Esophagus muscularis mucosa (tissue), 4 donors: ENCODE measurements around the gene APCS. TPM values are rescaled to one million over a fixed set of nuclear protein-coding genes. Genes with fewer than 3 reads are reported as not detected.

Experiments
- DNase-seq: peaks from one replicate; pipeline ENCODE4 v3.0.0-alpha.2; 2017; ENCODE audit errors: extremely low spot score
- H3K27ac ChIP-seq, 4 donors: fragments of 200-600 bp; sonication (generic); replicated peaks in 1 of 4; 1 replicate in 3 of 4; 2 replicates in 1 of 4; pipeline ENCODE4 v1.5.1; 2016 to 2019; ENCODE audit warnings: mild to moderate bottlenecking in 1 of 4
- H3K27me3 ChIP-seq, 4 donors: fragments of 200-600 bp; sonication (generic); one replicate each; pipeline versions ENCODE4 v1.5.1 to v1.6.0; 2016 to 2019
- H3K36me3 ChIP-seq, 4 donors: fragments of 200-600 bp; sonication (generic); one replicate each; pipeline ENCODE4 v1.5.1; 2016 to 2019
- H3K4me1 ChIP-seq, 4 donors: fragments of 200-600 bp; sonication (generic); one replicate each; pipeline ENCODE4 v1.5.1; 2016 to 2019
- H3K4me3 ChIP-seq, 4 donors: fragments of 200-600 bp; sonication (generic); 1 replicate in 2 of 4; 2 replicates in 2 of 4; pipeline ENCODE4 v1.5.1; 2016 to 2019; ENCODE audit warnings: mild to moderate bottlenecking in 4 of 4, moderate library complexity in 1 of 4
- H3K9me3 ChIP-seq, 4 donors: fragments of 200-600 bp; sonication (generic); 1 replicate in 3 of 4; 2 replicates in 1 of 4; pipeline ENCODE4 v1.5.1; 2016 to 2019
- CTCF ChIP-seq, 3 experiments: fragments of 200-600 bp in 2 of 3; fragments of 450-650 bp in 1 of 3; sonication (generic) in 2 of 3; IDR thresholded peaks; one replicate each; pipeline ENCODE4 v1.5.1; 2017 to 2019; ENCODE audit warnings: antibody characterized with exemption in 3 of 3, mild to moderate bottlenecking in 2 of 3, moderate library complexity in 1 of 3
- EP300 ChIP-seq: sonication (generic); formaldehyde crosslinking; IDR thresholded peaks from one replicate; pipeline ENCODE4 v1.6.1; 2017; ENCODE audit warnings: antibody characterized with exemption
- POLR2A ChIP-seq: fragments of 450-650 bp; IDR thresholded peaks from one replicate; pipeline ENCODE4 v1.6.1; 2017; ENCODE audit warnings: antibody characterized with exemption, moderate library complexity, mild to moderate bottlenecking, low read depth
- POLR2AphosphoS5 ChIP-seq, 2 donors: sonication (generic); formaldehyde crosslinking; IDR thresholded peaks; one replicate each; pipeline ENCODE4 v1.6.1; 2017; ENCODE audit warnings: antibody characterized with exemption in 2 of 2
- WGBS: methylation state at CpG from one replicate; pipeline ENCODE4 v1.1.5; 2018; 5-methylcytosine and 5-hydroxymethylcytosine counted together
- intact Hi-C: fragments of 100-400 bp; cut with DNase I; formaldehyde crosslinking; loops from one replicate; pipeline ENCODE4 v1.15.1; 2023
- total RNA-seq, 4 donors: library from RNA; depleted of rRNA; stranded (reverse); fragments of >200 nt; gene quantifications; one replicate each; pipeline versions ENCODE4 v1.1.0 to v1.2.1, GENCODE V29; 2016

The APCS gene
- total RNA-seq, 4 donors from 2014 or later = not detected

- no peak for DNase-seq
- TF ChIP-seq POLR2AphosphoS5 (IDR thresholded peaks at IDR 0.05) (no peak), POLR2A (no peak), EP300 (no peak), CTCF (IDR thresholded peaks at IDR 0.05) (no peak)
- WGBS = 62% methylated on average over 2 of the region's 2 CpGs
- intact Hi-C loops = no loop called here
- Histone ChIP-seq H3K9me3 (peaks cover 0 to 6% (median 0%) of the 10 kb centered on the region in 4 donors), H3K36me3 (no peaks in the 10 kb centered on the region), H3K4me3 (no peak overlapping the region), H3K27me3 (no peaks in the 10 kb centered on the region), H3K4me1 (no peaks in the 10 kb centered on the region), H3K27ac (no peak overlapping the region)
Measured at GRCh38 chr1:159560599-159560998, 27.0 kb upstream of the APCS start.

GRCh38 chr1:159561497-159561896 is 26.1 kb upstream of the APCS start:
- no peak for DNase-seq
- no peaks in the 10 kb centered on the region for H3K27me3 ChIP-seq
- H3K4me1 ChIP-seq = no peaks in the 10 kb centered on the region
- H3K9me3 ChIP-seq = peaks cover 0 to 8% (median 0%) of the 10 kb centered on the region in 4 donors
- H3K36me3 ChIP-seq = no peaks in the 10 kb centered on the region
- H3K27ac ChIP-seq = no peak overlapping the region
- no peak for TF ChIP-seq EP300
- no peak for TF ChIP-seq POLR2AphosphoS5 (IDR thresholded peaks at IDR 0.05)
- TF ChIP-seq CTCF (IDR thresholded peaks at IDR 0.05) = no peak
- TF ChIP-seq POLR2A = no peak
- H3K4me3 ChIP-seq = no peak overlapping the region
- intact Hi-C loops = no loop called here

GRCh38 chr1:159562680-159563079 is 24.9 kb upstream of the APCS start:
- no peak overlapping the region for H3K27ac ChIP-seq
- no peaks in the 10 kb centered on the region for H3K36me3 ChIP-seq
- H3K4me1 ChIP-seq = no peaks in the 10 kb centered on the region
- DNase-seq = no peak
- intact Hi-C loops = no loop called here
- no peak overlapping the region for H3K4me3 ChIP-seq
- WGBS = 63% methylated on average over 1 of the region's 1 CpG
- no peak for TF ChIP-seq EP300
- TF ChIP-seq POLR2AphosphoS5 (IDR thresholded peaks at IDR 0.05) = no peak
- no peak for TF ChIP-seq POLR2A
- TF ChIP-seq CTCF (IDR thresholded peaks at IDR 0.05) = no peak
- H3K27me3 ChIP-seq = no peaks in the 10 kb centered on the region
- H3K9me3 ChIP-seq = peaks cover 0 to 8% (median 0%) of the 10 kb centered on the region in 4 donors

- no peak for TF ChIP-seq CTCF (IDR thresholded peaks at IDR 0.05)
- TF ChIP-seq POLR2A = no peak
- no peak for TF ChIP-seq EP300
- no peak for TF ChIP-seq POLR2AphosphoS5 (IDR thresholded peaks at IDR 0.05)
- Histone ChIP-seq H3K4me1 (no peaks in the 10 kb centered on the region), H3K9me3 (no peaks in the 10 kb centered on the region), H3K4me3 (no peak overlapping the region), H3K36me3 (no peaks in the 10 kb centered on the region), H3K27me3 (no peaks in the 10 kb centered on the region), H3K27ac (no peak overlapping the region)
- 88% methylated on average over 3 of the region's 3 CpGs for WGBS
- intact Hi-C loops = no loop called here
- DNase-seq = no peak
Measured at GRCh38 chr1:159577446-159577845, 10.2 kb upstream of the APCS start.

- Histone ChIP-seq H3K27ac (no peak overlapping the region), H3K36me3 (no peaks in the 10 kb centered on the region), H3K9me3 (no peaks in the 10 kb centered on the region), H3K4me3 (no peak overlapping the region), H3K4me1 (no peaks in the 10 kb centered on the region), H3K27me3 (no peaks in the 10 kb centered on the region)
- intact Hi-C loops = no loop called here
- WGBS = 57% methylated on average over 3 of the region's 3 CpGs
- DNase-seq = no peak
- TF ChIP-seq CTCF (IDR thresholded peaks at IDR 0.05) = no peak
- TF ChIP-seq POLR2AphosphoS5 (IDR thresholded peaks at IDR 0.05) = no peak
- TF ChIP-seq POLR2A = no peak
- TF ChIP-seq EP300 = no peak
Measured at GRCh38 chr1:159580340-159580739, 7.3 kb upstream of the APCS start.
